SK-N-SH (cell line): ENCODE data around the gene BMAL2. TPM values are rescaled to one million over a fixed set of nuclear protein-coding genes. Genes with fewer than 3 reads are reported as not detected.

ENCODE experiments used
- CTCF ChIA-PET: fragments of 300-600, 350-600 bp; formaldehyde crosslinking; extraction: SDS; loops from one replicate; lab custom pipeline; 2021; lab: Yijun Ruan, JAX
- POLR2A ChIA-PET: fragments of 350-600 bp; sonication (Branson Sonifier 250); formaldehyde crosslinking; extraction: SDS; loops from one replicate; lab custom pipeline; 2020; ENCODE audit warnings: antibody characterized with exemption, inconsistent platforms; lab: Yijun Ruan, JAX
- DNase-seq: peaks from one replicate; pipeline ENCODE4 v3.0.0; 2012
- H2AFZ ChIP-seq: fragments of 200-600 bp; sonication (generic); 2 replicates; pipeline ENCODE4 v1.8.1; 2016; ENCODE audit warnings: antibody characterized with exemption, mild to moderate bottlenecking, low read depth
- H3F3A ChIP-seq: fragments of 200-600 bp; sonication (generic); replicated peaks from 2 replicates; pipeline ENCODE3; 2016; ENCODE audit warnings: antibody characterized with exemption, mild to moderate bottlenecking; ENCODE audit not compliant: insufficient read depth
- H3K27ac ChIP-seq, 2 experiments: fragments of 200-500 bp in 1 of 2; fragments of 200-600 bp in 1 of 2; sonication (Bioruptor generic) in 1 of 2; sonication (generic), shearing (Covaris generic) in 1 of 2; 2 replicates each; pipeline versions ENCODE4 v1.5.1 to v1.6.1; 2014 to 2016; ENCODE audit warnings: low read depth in 2 of 2, inconsistent platforms in 1 of 2, low read length in 1 of 2, mild to moderate bottlenecking in 1 of 2, mixed read lengths in 1 of 2
- H3K27me3 ChIP-seq: fragments of 200-600 bp; sonication (generic), shearing (Covaris generic); 2 replicates; pipeline ENCODE4 v1.6.1; 2016; ENCODE audit warnings: mixed run types; ENCODE audit not compliant: insufficient read depth
- H3K36me3 ChIP-seq, 2 experiments: fragments of 200-500 bp in 1 of 2; fragments of 200-600 bp in 1 of 2; sonication (Bioruptor generic) in 1 of 2; sonication (generic) in 1 of 2; replicated peaks in 1 of 2; 2 replicates each; pipeline versions ENCODE3 to v1.5.1; 2014 to 2016; ENCODE audit warnings: low read length in 1 of 2, mild to moderate bottlenecking in 1 of 2; ENCODE audit not compliant: insufficient read depth in 2 of 2, control insufficient read depth in 1 of 2
- H3K4me1 ChIP-seq, 2 experiments: fragments of 200-500 bp in 1 of 2; fragments of 200-600 bp in 1 of 2; sonication (Bioruptor generic) in 1 of 2; sonication (generic), shearing (Covaris generic) in 1 of 2; 2 replicates each; pipeline versions ENCODE4 v1.5.1 to v1.6.1; 2014 to 2016; ENCODE audit warnings: low read depth in 1 of 2, low read length in 1 of 2, mixed run types in 1 of 2; ENCODE audit not compliant: insufficient read depth in 2 of 2, control insufficient read depth in 1 of 2
- H3K4me2 ChIP-seq: fragments of 200-600 bp; sonication (generic), shearing (Covaris generic); 2 replicates; pipeline ENCODE4 v1.6.1; 2017; ENCODE audit warnings: mixed run types
- H3K4me3 ChIP-seq, 2 experiments: fragments of 200-500 bp in 1 of 2; fragments of 200-600 bp in 1 of 2; sonication (Bioruptor generic) in 1 of 2; sonication (generic), shearing (Covaris generic) in 1 of 2; 2 replicates each; pipeline versions ENCODE4 v1.5.1 to v1.8.1; 2014 to 2016; ENCODE audit warnings: low read depth in 2 of 2, inconsistent platforms in 1 of 2, low read length in 1 of 2, mild to moderate bottlenecking in 1 of 2, mixed read lengths in 1 of 2, moderate library complexity in 1 of 2
- H3K79me2 ChIP-seq: fragments of 200-600 bp; sonication (generic); 2 replicates; pipeline ENCODE4 v1.8.1; 2017; ENCODE audit warnings: mild to moderate bottlenecking; ENCODE audit not compliant: insufficient read depth
- H3K9ac ChIP-seq: fragments of 200-600 bp; sonication (generic); 2 replicates; pipeline ENCODE4 v1.6.1; 2017; ENCODE audit warnings: mixed run types
- H3K9me2 ChIP-seq: fragments of 200-600 bp; sonication (generic); 2 replicates; pipeline ENCODE4 v1.6.1; 2017; ENCODE audit warnings: mixed run types
- H3K9me3 ChIP-seq: fragments of 200-600 bp; sonication (generic); 2 replicates; pipeline ENCODE4 v1.6.1; 2017; ENCODE audit warnings: mixed run types, mild to moderate bottlenecking, moderate library complexity
- H4K20me1 ChIP-seq: fragments of 200-600 bp; sonication (generic); 2 replicates; pipeline ENCODE4 v1.6.1; 2017; ENCODE audit warnings: mild to moderate bottlenecking, mixed run types; ENCODE audit not compliant: insufficient read depth
- CHD2 ChIP-seq: fragments of 150-350 bp; IDR thresholded peaks from 2 replicates; pipeline ENCODE4 v1.6.1; 2018; ENCODE audit warnings: low read length; ENCODE audit not compliant: partially characterized antibody
- EP300 ChIP-seq, 2 experiments: IDR thresholded peaks; 2 replicates each; pipeline versions ENCODE4 v1.4.0 to v1.6.1; 2012; ENCODE audit warnings: borderline replicate concordance in 1 of 2, low read depth in 1 of 2, low read length in 1 of 2
- EZH2phosphoT487 ChIP-seq: fragments of 200-600 bp; sonication (generic); IDR thresholded peaks from 2 replicates; pipeline ENCODE4 v1.6.1; 2017; ENCODE audit warnings: low read depth, mixed run types, mild to moderate bottlenecking, antibody characterized with exemption, moderate library complexity, borderline replicate concordance
- FOSL2 ChIP-seq: IDR thresholded peaks from 2 replicates; pipeline ENCODE4 v1.4.0; 2012; ENCODE audit warnings: low read depth, mild to moderate bottlenecking, moderate library complexity, borderline replicate concordance
- JUND ChIP-seq: IDR thresholded peaks from 2 replicates; pipeline ENCODE4 v1.4.0; 2012
- MXI1 ChIP-seq: IDR thresholded peaks from 2 replicates; pipeline ENCODE4 v1.6.1; 2012; ENCODE audit warnings: mild to moderate bottlenecking, low read depth, low read length, improper control_type of control experiment
- NFIC ChIP-seq: IDR thresholded peaks from 2 replicates; pipeline ENCODE4 v1.4.0; 2012; ENCODE audit warnings: borderline replicate concordance
- RAD21 ChIP-seq: IDR thresholded peaks from 2 replicates; pipeline ENCODE4 v1.6.1; 2012; ENCODE audit warnings: mild to moderate bottlenecking, low read length
- RCOR1 ChIP-seq: fragments of 150-350 bp; IDR thresholded peaks from 2 replicates; pipeline ENCODE4 v1.6.1; 2017; ENCODE audit warnings: antibody characterized with exemption, low read length
- SIN3A ChIP-seq: IDR thresholded peaks from 2 replicates; pipeline ENCODE4 v1.6.1; 2012; ENCODE audit warnings: low read depth, mild to moderate bottlenecking, low read length, moderate library complexity, borderline replicate concordance
- TCF12 ChIP-seq: IDR thresholded peaks from 2 replicates; pipeline ENCODE4 v1.4.0; 2012
- YY1 ChIP-seq: IDR thresholded peaks from 2 replicates; pipeline ENCODE4 v1.4.0; 2012; ENCODE audit warnings: low read depth, mild to moderate bottlenecking
- WGBS: methylation state at CpG from one replicate; pipeline ENCODE4 v1.1.6; 2017; ENCODE audit warnings: low lambda C conversion rate; 5-methylcytosine and 5-hydroxymethylcytosine counted together
- polyA plus RNA-seq, 3 experiments: library from polyadenylated mRNA; depleted of rRNA; stranded (reverse); fragments of >200 nt; gene quantifications; 2 replicates each; pipeline ENCODE4 v1.2.3, GENCODE V29; 2012
- TF ChIP-seq, protein P1 (sequence below): IDR thresholded peaks from 2 replicates; pipeline ENCODE4 v1.4.0; 2012; ENCODE audit warnings: low read depth, borderline replicate concordance
- TF ChIP-seq, protein P2 (sequence below): IDR thresholded peaks from 2 replicates; pipeline ENCODE4 v1.4.0; 2012; ENCODE audit warnings: low read depth, borderline replicate concordance
- TF ChIP-seq, protein P3 (sequence below): fragments of 150-350 bp; IDR thresholded peaks from 2 replicates; pipeline ENCODE4 v1.6.1; 2016; ENCODE audit warnings: mild to moderate bottlenecking, low read depth, low read length
- TF ChIP-seq, protein P4 (sequence below): IDR thresholded peaks from 2 replicates; pipeline ENCODE4 v1.6.1; 2012; ENCODE audit warnings: mild to moderate bottlenecking, low read depth, low read length, moderate library complexity
- TF ChIP-seq, protein P5 (sequence below): fragments of 150-350 bp; IDR thresholded peaks from 2 replicates; pipeline ENCODE4 v1.6.1; 2017; ENCODE audit warnings: antibody characterized with exemption, low read length, low read depth, borderline replicate concordance

The BMAL2 gene
- polyA plus RNA-seq, 1 of the 3 experiments (the other 2 are of a cell fraction) = 6.4 TPM

DNA sequence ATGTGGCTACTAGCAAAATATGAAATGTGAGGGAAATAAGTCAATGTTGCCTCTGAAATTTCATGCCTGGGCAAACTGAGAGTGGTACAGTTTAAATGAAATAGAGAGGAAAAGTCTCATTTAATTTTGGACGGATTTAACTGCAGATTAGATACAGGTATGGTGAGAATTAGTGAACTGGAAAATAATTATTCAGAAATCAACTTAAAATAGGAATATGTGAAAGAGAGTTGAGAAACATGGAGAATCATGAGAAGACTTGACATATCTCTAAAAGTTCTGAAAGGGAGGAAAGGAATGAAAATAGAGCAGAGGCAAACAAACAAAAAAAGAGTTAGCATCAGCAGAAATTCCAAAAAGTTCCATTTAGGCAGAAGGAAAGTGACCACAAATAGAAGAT lies 33.5 kb upstream of the BMAL2 start:
- H3K36me3 ChIP-seq = peaks cover 22 to 63% of the 10 kb centered on the region in 2 experiments
- 0 out of 2 replicates have a peak, but pooled peaks cover 4% of the 10 kb centered on the region for H3K9me3 ChIP-seq
- TF ChIP-seq SIN3A (no peak), EP300 (IDR thresholded peaks at IDR 0.05; ENCODE audit: borderline replicate concordance in 1 of 2, low read depth in 1 of 2, low read length in 1 of 2) (no peak), EZH2phosphoT487 (no peak), CHD2 (no peak)
- TF ChIP-seq, protein P1, sequence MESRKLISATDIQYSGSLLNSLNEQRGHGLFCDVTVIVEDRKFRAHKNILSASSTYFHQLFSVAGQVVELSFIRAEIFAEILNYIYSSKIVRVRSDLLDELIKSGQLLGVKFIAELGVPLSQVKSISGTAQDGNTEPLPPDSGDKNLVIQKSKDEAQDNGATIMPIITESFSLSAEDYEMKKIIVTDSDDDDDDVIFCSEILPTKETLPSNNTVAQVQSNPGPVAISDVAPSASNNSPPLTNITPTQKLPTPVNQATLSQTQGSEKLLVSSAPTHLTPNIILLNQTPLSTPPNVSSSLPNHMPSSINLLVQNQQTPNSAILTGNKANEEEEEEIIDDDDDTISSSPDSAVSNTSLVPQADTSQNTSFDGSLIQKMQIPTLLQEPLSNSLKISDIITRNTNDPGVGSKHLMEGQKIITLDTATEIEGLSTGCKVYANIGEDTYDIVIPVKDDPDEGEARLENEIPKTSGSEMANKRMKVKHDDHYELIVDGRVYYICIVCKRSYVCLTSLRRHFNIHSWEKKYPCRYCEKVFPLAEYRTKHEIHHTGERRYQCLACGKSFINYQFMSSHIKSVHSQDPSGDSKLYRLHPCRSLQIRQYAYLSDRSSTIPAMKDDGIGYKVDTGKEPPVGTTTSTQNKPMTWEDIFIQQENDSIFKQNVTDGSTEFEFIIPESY = no peak
- TF ChIP-seq, protein P2, sequence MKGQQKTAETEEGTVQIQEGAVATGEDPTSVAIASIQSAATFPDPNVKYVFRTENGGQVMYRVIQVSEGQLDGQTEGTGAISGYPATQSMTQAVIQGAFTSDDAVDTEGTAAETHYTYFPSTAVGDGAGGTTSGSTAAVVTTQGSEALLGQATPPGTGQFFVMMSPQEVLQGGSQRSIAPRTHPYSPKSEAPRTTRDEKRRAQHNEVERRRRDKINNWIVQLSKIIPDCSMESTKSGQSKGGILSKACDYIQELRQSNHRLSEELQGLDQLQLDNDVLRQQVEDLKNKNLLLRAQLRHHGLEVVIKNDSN = no peak
- no peak overlapping the region for H3K4me3 ChIP-seq
- H2AFZ ChIP-seq = no peak overlapping the region
- no peaks in the 10 kb centered on the region for H4K20me1 ChIP-seq
- DNase-seq = no peak
- POLR2A ChIA-PET = no interaction called here
- WGBS = 90% methylated on average over 1 of the region's 1 CpG
- no peak overlapping the region for H3K27ac ChIP-seq
- no peak overlapping the region for H3K4me2 ChIP-seq
- no peaks in the 10 kb centered on the region; the same call in none of the 2 replicates for H3K79me2 ChIP-seq
- H3K9ac ChIP-seq = no peak overlapping the region
- H3K4me1 ChIP-seq = no peaks in the 10 kb centered on the region; a peak in 1 of 4 replicates
- H3F3A ChIP-seq = no peaks in the 10 kb centered on the region
- no peaks in the 10 kb centered on the region for H3K27me3 ChIP-seq
- H3K9me2 ChIP-seq = no peaks in the 10 kb centered on the region
- CTCF ChIA-PET = interaction anchor here (0.7 kb wide), 1 partner anchor 201 kb away, joined by 3 read pairs; no protein-coding TSS in a partner anchor

DNA sequence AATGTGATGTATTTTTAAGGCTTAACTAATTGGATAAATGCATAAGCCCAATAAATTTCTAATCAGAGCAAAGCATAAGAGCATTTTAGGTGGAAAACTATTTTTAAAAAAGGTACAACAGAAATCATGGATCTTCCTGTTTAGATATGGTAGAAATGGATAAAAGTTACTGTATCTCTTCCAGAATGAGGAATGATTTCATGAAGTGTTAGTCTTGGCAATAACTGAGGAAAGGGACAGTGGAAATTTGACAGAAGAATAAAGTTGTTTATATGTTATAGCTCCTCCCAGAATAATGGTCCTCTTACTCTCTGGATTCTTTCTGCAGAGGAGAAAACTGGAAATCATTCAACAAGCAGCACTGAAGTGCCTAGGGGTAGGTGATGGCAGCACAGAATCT lies 32.4 kb upstream of the BMAL2 start:
- Histone ChIP-seq H3K9me3 (0 out of 2 replicates have a peak, but pooled peaks cover 4% of the 10 kb centered on the region), H3K27ac (no peak overlapping the region), H3K4me3 (no peak overlapping the region), H3K36me3 (peaks cover 22 to 63% of the 10 kb centered on the region in 2 experiments), H4K20me1 (no peaks in the 10 kb centered on the region), H2AFZ (no peak overlapping the region), H3K79me2 (no peaks in the 10 kb centered on the region; the same call in 1 of the 2 replicates), H3K9me2 (no peaks in the 10 kb centered on the region), H3K27me3 (no peaks in the 10 kb centered on the region), H3F3A (no peaks in the 10 kb centered on the region), H3K4me1 (peaks cover 0 to 4% of the 10 kb centered on the region in 2 experiments; a peak in 2 of 4 replicates), H3K4me2 (no peak overlapping the region), H3K9ac (no peak overlapping the region)
- ChIA-PET CTCF (interaction anchor here (1.4 kb wide), 1 partner anchor 285 kb away, joined by 3 read pairs; no protein-coding TSS in a partner anchor), POLR2A (no interaction called here)
- DNase-seq = no peak
- TF ChIP-seq, protein P3, sequence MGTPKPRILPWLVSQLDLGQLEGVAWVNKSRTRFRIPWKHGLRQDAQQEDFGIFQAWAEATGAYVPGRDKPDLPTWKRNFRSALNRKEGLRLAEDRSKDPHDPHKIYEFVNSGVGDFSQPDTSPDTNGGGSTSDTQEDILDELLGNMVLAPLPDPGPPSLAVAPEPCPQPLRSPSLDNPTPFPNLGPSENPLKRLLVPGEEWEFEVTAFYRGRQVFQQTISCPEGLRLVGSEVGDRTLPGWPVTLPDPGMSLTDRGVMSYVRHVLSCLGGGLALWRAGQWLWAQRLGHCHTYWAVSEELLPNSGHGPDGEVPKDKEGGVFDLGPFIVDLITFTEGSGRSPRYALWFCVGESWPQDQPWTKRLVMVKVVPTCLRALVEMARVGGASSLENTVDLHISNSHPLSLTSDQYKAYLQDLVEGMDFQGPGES = no peak
- no peak for TF ChIP-seq FOSL2
- TF ChIP-seq RCOR1 = no peak
- TF ChIP-seq, protein P4, sequence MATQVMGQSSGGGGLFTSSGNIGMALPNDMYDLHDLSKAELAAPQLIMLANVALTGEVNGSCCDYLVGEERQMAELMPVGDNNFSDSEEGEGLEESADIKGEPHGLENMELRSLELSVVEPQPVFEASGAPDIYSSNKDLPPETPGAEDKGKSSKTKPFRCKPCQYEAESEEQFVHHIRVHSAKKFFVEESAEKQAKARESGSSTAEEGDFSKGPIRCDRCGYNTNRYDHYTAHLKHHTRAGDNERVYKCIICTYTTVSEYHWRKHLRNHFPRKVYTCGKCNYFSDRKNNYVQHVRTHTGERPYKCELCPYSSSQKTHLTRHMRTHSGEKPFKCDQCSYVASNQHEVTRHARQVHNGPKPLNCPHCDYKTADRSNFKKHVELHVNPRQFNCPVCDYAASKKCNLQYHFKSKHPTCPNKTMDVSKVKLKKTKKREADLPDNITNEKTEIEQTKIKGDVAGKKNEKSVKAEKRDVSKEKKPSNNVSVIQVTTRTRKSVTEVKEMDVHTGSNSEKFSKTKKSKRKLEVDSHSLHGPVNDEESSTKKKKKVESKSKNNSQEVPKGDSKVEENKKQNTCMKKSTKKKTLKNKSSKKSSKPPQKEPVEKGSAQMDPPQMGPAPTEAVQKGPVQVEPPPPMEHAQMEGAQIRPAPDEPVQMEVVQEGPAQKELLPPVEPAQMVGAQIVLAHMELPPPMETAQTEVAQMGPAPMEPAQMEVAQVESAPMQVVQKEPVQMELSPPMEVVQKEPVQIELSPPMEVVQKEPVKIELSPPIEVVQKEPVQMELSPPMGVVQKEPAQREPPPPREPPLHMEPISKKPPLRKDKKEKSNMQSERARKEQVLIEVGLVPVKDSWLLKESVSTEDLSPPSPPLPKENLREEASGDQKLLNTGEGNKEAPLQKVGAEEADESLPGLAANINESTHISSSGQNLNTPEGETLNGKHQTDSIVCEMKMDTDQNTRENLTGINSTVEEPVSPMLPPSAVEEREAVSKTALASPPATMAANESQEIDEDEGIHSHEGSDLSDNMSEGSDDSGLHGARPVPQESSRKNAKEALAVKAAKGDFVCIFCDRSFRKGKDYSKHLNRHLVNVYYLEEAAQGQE = no peak
- TF ChIP-seq, protein P2 = no peak
- no peak for TF ChIP-seq RAD21
- no peak for TF ChIP-seq YY1
- TF ChIP-seq NFIC = no peak
- TF ChIP-seq, protein P5, sequence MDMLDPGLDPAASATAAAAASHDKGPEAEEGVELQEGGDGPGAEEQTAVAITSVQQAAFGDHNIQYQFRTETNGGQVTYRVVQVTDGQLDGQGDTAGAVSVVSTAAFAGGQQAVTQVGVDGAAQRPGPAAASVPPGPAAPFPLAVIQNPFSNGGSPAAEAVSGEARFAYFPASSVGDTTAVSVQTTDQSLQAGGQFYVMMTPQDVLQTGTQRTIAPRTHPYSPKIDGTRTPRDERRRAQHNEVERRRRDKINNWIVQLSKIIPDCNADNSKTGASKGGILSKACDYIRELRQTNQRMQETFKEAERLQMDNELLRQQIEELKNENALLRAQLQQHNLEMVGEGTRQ = no peak
- TF ChIP-seq TCF12 = no peak
- TF ChIP-seq EP300 (IDR thresholded peaks at IDR 0.05; ENCODE audit: borderline replicate concordance in 1 of 2, low read depth in 1 of 2, low read length in 1 of 2) = no peak
- no peak for TF ChIP-seq MXI1
- TF ChIP-seq JUND = no peak
